Large intestine (tissue), 3 donors: ENCODE measurements around the gene PLA2G4B. TPM values are rescaled to one million over a fixed set of nuclear protein-coding genes. Genes with fewer than 3 reads are reported as not detected.
A peak's percentile ranks its signal among the peaks of the same experiment; 100 is the strongest.

ENCODE experiments used
- DNase-seq, 2 donors: peaks; one replicate each; pipeline versions ENCODE4 v3.0.0 to v3.0.0-alpha.2; 2013
- H3K27ac ChIP-seq: one replicate; pipeline ENCODE4 v1.5.1; 2013; ENCODE audit warnings: low read length
- H3K27me3 ChIP-seq: 2 replicates; pipeline ENCODE4 v1.6.1; 2013; ENCODE audit warnings: low read length; ENCODE audit not compliant: control insufficient read depth, insufficient read depth
- H3K36me3 ChIP-seq: 2 replicates; pipeline ENCODE4 v1.6.1; 2013; ENCODE audit warnings: low read length; ENCODE audit not compliant: control insufficient read depth, insufficient read depth
- H3K4me1 ChIP-seq: one replicate; pipeline ENCODE4 v1.6.1; 2013; ENCODE audit warnings: low read length; ENCODE audit not compliant: control insufficient read depth, insufficient read depth
- H3K4me3 ChIP-seq: one replicate; pipeline ENCODE4 v1.5.1; 2013; ENCODE audit warnings: low read length
- H3K9me3 ChIP-seq: one replicate; pipeline ENCODE4 v1.6.1; 2013; ENCODE audit warnings: mild to moderate bottlenecking, low read depth, low read length, moderate library complexity; ENCODE audit not compliant: control insufficient read depth
- WGBS: methylation state at CpG from one replicate; pipeline ENCODE4 v1.1.5; 2013; ENCODE audit warnings: low lambda C conversion rate; ENCODE audit not compliant: insufficient coverage; 5-methylcytosine and 5-hydroxymethylcytosine counted together
- polyA plus RNA-seq: library from polyadenylated mRNA; unstranded; fragments of 120-200 nt; gene quantifications from one replicate; pipeline ENCODE4 v1.2.1, GENCODE V29; 2013

The PLA2G4B gene
- polyA plus RNA-seq, 1 donor = 10.4 TPM

- Histone ChIP-seq H3K9me3 (no peaks in the 10 kb centered on the region), H3K36me3 (peaks cover 22% of the 10 kb centered on the region), H3K4me3 (no peak overlapping the region), H3K27ac (no peak overlapping the region), H3K4me1 (peaks cover 25% of the 10 kb centered on the region), H3K27me3 (no peaks in the 10 kb centered on the region)
- WGBS = no CpG with 5 or more reads among the region's 8 CpGs
- no peak for DNase-seq
Observed at GRCh38 chr15:41797201-41797944, 41.3 kb upstream of the PLA2G4B start.

- H3K4me1 ChIP-seq = peaks cover 24% of the 10 kb centered on the region
- no peaks in the 10 kb centered on the region for H3K27me3 ChIP-seq
- H3K4me3 ChIP-seq = no peak overlapping the region
- H3K9me3 ChIP-seq = no peaks in the 10 kb centered on the region
- DNase-seq = no peak
- no CpG with 5 or more reads among the region's 9 CpGs for WGBS
- no peak overlapping the region for H3K27ac ChIP-seq
- peaks cover 20% of the 10 kb centered on the region for H3K36me3 ChIP-seq
Observed at GRCh38 chr15:41798607-41799487, 39.8 kb upstream of the PLA2G4B start.

GRCh38 chr15:41799488-41799805 lies 39.2 kb upstream of the PLA2G4B start:
- H3K27me3 ChIP-seq = no peaks in the 10 kb centered on the region
- peaks cover 24% of the 10 kb centered on the region for H3K4me1 ChIP-seq
- no peak overlapping the region for H3K27ac ChIP-seq
- no CpG with 5 or more reads among the region's 5 CpGs for WGBS
- H3K9me3 ChIP-seq = no peaks in the 10 kb centered on the region
- H3K36me3 ChIP-seq = peaks cover 22% of the 10 kb centered on the region
- no peak overlapping the region for H3K4me3 ChIP-seq
- no peak for DNase-seq

DNA sequence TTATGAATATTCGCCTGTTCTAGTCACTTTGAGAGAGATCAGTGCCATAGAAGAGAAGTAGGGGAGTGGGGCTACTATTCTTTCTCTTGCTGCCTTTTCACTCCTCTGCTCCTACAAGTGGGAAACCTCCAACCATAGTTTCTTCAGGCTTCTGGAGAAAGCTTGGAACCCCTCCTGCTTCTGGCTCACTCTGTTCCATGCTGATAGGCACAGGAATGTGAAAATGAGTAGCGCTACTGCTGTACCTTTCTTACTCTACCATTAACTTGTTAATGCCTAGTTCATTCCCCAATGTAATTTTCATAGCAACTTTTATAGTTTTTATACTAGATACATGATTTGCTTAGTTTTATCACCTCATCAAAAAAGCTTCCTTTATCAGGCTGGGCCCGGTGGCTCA lies 37.5 kb upstream of the PLA2G4B start:
- no peak overlapping the region for H3K27ac ChIP-seq
- 90% methylated on average over 2 of the region's 3 CpGs for WGBS
- no peak for DNase-seq

GRCh38 chr15:41801850-41802455 lies 36.7 kb upstream of the PLA2G4B start:
- DNase-seq = no peak
- Histone ChIP-seq H3K36me3 (peaks cover 31% of the 10 kb centered on the region), H3K27ac (no peak overlapping the region), H3K4me3 (no peak overlapping the region), H3K4me1 (peaks cover 9% of the 10 kb centered on the region), H3K9me3 (no peaks in the 10 kb centered on the region), H3K27me3 (no peaks in the 10 kb centered on the region)
- no CpG with 5 or more reads among the region's 3 CpGs for WGBS

More for the DNA sequence above, 37.5 kb upstream of the PLA2G4B start:
- Histone ChIP-seq H3K9me3 (no peaks in the 10 kb centered on the region), H3K27me3 (no peaks in the 10 kb centered on the region), H3K4me1 (peaks cover 15% of the 10 kb centered on the region), H3K36me3 (peaks cover 31% of the 10 kb centered on the region), H3K4me3 (no peak overlapping the region)

DNA sequence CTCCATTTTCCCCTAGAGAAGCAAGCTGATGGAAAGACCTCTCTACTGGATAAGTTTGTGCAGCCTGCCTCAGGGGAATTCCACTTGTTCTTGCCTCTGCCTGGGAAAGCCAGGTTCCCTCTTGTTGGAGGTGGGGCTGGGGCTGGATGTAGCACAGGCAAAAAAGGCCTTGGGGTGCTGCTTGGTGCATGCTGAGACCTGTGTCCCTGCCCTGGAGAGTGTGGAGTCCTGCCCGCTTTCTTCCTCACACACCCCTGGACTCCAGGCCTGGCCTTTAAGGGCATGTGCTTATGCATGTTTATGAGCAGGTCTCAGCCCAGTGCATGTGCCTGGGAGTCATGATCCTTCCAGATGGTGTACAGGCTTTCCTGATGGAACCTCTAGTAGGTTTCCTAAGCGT lies 34.3 kb upstream of the PLA2G4B start:
- Histone ChIP-seq H3K36me3 (peaks cover 31% of the 10 kb centered on the region), H3K27me3 (no peaks in the 10 kb centered on the region), H3K27ac (no peak overlapping the region), H3K9me3 (no peaks in the 10 kb centered on the region), H3K4me3 (no peak overlapping the region), H3K4me1 (peaks cover under 1% of the 10 kb centered on the region)
- WGBS = no CpG with 5 or more reads among the region's 2 CpGs
- no peak for DNase-seq

DNA sequence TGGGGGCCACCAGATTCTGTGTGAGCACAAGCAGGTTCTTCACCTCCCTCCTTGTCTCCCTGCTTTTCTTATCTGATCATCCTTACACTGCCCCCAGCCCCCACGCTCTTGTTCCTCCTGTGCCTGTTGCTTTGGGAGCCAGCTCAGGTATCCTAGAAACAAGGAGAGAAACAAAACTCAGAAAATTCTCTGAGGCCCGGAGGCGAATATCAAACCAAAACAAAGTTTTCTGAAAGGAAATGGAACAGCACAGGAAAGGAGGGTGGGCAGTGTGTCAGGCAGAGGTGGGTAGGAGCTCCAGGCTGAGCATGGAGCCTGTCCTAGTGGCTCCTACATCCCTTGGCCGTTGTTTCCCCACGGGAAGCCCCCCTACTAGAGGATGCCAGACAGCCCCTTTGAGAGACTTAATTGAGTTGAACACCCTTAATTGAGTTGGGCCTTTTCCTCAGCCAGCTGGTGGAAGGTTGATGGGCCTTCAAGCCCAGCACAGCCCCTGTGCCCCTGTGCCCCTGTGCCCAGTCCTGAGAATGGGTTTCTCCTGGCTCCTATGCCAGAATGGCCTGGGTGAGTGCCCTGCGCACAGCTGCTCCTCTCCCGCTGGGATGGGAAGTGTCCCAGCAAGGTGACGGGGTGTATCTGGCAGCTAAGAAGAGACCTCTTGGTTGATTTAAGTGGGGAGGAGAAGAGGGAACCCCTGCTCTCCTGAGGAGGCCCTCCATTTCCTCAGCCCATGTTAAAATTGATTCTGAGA lies 33.6 kb upstream of the PLA2G4B start:
- H3K4me1 ChIP-seq = no peaks in the 10 kb centered on the region
- H3K27ac ChIP-seq = no peak overlapping the region
- WGBS = no CpG with 5 or more reads among the region's 8 CpGs
- H3K27me3 ChIP-seq = no peaks in the 10 kb centered on the region
- no peak for DNase-seq
- H3K9me3 ChIP-seq = no peaks in the 10 kb centered on the region
- peaks cover 33% of the 10 kb centered on the region for H3K36me3 ChIP-seq
- no peak overlapping the region for H3K4me3 ChIP-seq

DNA sequence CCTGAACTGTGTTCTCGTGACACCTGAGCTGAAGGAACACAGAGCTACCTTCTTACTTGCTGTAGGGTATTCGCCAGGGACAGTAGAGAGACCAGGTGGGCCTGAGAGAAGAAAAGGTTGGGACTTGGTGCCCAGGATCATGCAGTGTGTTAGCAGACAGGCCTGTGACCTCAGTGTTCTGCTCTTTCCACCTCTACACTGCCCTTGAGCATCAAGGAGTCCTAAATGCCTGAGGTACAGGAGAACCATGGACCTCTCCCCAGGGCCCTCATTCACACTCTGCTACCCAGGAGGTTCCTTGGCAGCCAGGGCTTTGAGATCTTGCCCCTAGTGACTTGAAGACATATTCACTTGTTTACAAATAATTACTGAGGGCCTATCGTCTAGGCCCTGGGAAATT lies 32.9 kb upstream of the PLA2G4B start:
- no peak overlapping the region for H3K27ac ChIP-seq
- no peaks in the 10 kb centered on the region for H3K4me1 ChIP-seq

DNA sequence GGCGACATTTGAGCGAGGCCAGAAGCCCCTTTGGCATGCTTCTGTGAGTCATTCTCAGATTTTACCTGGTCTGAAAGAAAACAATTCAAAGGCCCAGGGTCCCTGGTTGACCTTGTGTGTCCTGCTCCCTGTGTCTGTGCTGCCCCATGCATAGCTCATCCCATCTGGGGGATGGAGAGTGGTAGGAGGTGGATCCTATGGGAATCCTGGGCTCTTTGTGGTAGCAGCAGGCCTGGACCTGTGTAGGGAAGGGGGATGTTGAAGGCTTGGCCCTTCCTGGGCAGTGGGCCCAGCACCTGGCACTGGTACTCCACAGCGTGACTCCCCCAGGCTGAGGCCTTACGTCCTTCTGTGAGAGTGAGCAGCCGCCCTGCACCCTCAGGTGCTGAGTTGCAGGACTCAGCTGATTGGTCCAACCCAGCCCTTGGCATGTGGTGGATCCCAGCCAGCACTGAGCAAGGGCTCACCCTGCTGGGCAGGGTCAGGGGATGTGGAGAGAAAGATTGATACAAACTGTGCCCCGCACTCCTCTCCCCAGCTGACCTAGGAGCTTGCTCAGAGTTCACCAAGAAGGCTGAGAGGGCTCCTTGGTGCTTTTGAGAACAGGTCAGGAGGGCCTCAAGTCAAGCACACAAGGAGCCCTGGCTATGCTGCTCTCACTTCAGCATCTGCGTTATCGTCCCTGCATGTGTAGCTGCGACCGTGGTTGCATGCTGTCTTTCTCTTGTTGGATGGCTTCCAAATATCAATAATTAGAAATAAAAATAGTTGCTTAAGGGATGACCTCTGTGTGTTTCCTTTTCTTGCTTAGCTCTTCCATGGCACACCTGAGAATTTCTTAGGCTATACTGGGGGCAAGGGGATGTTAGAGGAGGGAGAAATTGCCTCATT lies 32.1 kb upstream of the PLA2G4B start:
- no peak overlapping the region for H3K27ac ChIP-seq
- peak in 1 of 2 donors; percentile 48 for DNase-seq
- no CpG with 5 or more reads among the region's 10 CpGs for WGBS
- no peaks in the 10 kb centered on the region for H3K9me3 ChIP-seq
- no peaks in the 10 kb centered on the region for H3K27me3 ChIP-seq
- H3K4me1 ChIP-seq = no peaks in the 10 kb centered on the region
- H3K4me3 ChIP-seq = no peak overlapping the region
- peaks cover 29% of the 10 kb centered on the region for H3K36me3 ChIP-seq

More for the DNA sequence above, 32.9 kb upstream of the PLA2G4B start:
- Histone ChIP-seq H3K36me3 (peaks cover 29% of the 10 kb centered on the region), H3K4me3 (no peak overlapping the region), H3K9me3 (no peaks in the 10 kb centered on the region), H3K27me3 (no peaks in the 10 kb centered on the region)
- no peak for DNase-seq
- 60% methylated on average over 1 of the region's 3 CpGs for WGBS
